GM18502 (cell line): ENCODE data around the gene ASB2.

Experiments
- ATAC-seq: cut with Tn5 transposase; IDR thresholded peaks from one replicate; pipeline ENCODE4 v1.9.1; 2021; ENCODE audit warnings: mild to moderate bottlenecking; ENCODE audit not compliant: unreplicated experiment, poor library complexity

ASB2 gene

DNA sequence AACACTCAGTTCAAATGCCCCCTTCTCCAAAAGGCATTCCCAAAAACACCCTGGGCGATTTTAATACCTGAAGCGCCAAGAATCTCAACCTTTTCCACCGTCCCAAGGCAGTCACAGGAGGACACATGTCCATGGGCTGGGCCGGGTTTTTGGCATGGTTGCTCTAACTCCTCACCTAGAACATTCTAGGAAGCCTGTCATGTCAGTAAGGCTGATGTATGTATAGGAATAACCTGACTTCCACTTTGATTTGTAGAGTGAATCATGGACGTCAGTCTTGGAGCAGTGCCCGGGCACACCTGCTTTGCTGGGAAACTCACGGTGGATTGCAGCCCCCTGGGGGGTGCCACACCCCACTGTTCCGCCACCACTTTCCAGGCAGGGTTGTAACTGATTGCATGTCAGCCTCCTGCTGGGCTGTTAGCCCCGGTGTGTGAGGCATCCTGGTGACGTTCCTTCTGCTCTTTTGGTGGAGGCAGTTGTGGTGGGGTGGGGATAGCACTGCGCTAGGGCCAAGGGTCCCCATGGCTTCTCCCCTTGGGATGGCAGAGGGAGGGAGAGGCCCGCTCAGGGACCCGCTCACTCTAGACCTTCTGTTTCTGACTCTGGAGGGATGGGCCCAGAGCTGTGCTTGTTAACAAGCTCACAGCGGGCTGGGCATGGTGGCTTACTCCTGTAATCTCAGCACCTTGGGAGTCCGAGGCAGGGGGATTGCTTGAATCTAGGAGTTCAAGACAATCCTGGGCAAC is 84.4 kb downstream of the ASB2 start:
- ATAC-seq = no peak

- no peak for ATAC-seq
Measured at GRCh38 chr14:93889739-93890483, 86.5 kb downstream of the ASB2 start.

GRCh38 chr14:93888995-93889394 is 87.4 kb downstream of the ASB2 start:
- no peak for ATAC-seq

GRCh38 chr14:93884950-93885349 is 91.4 kb downstream of the ASB2 start:
- no peak for ATAC-seq
